ENCODE results near the gene SLC6A6.

- no peak for TF ChIP-seq POLR2A (IDR thresholded peaks at IDR 0.05; ENCODE audit: low read length)
- TF ChIP-seq GATA1 (IDR thresholded peaks at IDR 0.05; ENCODE audit: low read depth, low read length), result no peak
Measured at GRCh38 chr3:14488286-14489041, 86.1 kb downstream of the SLC6A6 start.

Data from erythroblast (primary cell).